Measurements from ENCODE around the gene SGTA.

DNA sequence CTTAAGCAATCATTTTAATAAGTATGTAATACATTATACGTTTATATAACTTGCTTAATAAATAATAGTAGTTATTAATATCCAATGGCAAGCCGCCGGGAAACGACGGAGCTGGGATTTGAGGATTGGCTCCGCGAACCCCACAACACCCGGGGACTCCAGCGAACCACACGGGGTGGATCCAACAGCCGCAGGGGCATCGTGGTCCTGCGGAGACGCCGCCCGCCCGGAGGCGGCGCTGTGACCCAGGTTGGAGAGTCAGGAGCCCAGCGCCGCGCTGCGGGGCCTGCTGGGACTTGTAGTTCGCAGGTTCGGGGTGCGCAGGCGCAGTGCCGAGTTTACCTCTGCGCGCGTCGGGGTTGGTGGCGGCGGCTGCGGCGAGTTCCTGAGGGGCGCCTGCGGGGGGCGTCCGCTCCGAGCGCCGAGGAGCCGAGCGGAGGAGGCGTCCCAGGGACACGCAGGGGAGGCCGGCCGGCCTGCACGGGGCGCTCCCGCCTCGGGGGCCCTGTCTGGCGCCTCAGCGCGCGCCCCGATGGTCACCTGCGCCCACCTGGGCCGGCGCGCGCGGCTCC is 36.6 kb upstream of the SGTA start, which contains the start of gene ZNF554:
- peak; percentile 87 for TF ChIP-seq NRF1 (IDR thresholded peaks at IDR 0.05; ENCODE audit: low read depth, low read length)
- no peak; the same call in 1 of the 2 replicates for TF ChIP-seq GABPA (IDR thresholded peaks at IDR 0.05; ENCODE audit: borderline replicate concordance, insufficient read depth, low read length)

Data from H1 (cell line).